Retinal pigment epithelial cell (primary cell): Measurements from ENCODE around the gene GRIK1.

Experiments
- DNase-seq: peaks from one replicate; pipeline ENCODE4 v3.0.0-alpha.2; 2010; ENCODE audit warnings: low read depth
- H3K4me3 ChIP-seq: 2 replicates; pipeline ENCODE4 v1.5.1; 2011; ENCODE audit warnings: mild to moderate bottlenecking, low read length, control low read depth, moderate library complexity
- CTCF ChIP-seq: conservative IDR thresholded peaks from 2 replicates; pipeline ENCODE4 v1.5.1; 2011; ENCODE audit warnings: low read depth, low read length, control low read depth, inconsistent platforms

Gene GRIK1

DNA sequence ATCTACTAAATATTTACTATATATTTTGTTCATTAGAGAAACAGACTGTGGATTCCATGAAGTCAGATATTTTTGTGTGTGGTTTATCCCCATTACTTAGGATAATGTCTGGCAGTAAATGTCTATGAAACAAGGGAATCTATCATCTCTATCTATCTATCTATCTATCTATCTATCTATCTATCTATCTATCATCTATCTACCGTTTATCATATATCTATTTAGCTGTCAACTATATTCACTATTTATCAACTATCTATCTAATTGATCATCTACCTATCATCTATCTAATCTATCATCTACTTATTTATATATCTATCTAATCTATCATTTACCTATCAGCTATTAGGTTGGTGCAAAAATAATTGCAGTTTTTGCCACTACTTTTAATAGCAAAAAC lies 255.7 kb downstream of the GRIK1 start:
- no peak for DNase-seq
- H3K4me3 ChIP-seq: no peak overlapping the region
- no peak for TF ChIP-seq CTCF

DNA sequence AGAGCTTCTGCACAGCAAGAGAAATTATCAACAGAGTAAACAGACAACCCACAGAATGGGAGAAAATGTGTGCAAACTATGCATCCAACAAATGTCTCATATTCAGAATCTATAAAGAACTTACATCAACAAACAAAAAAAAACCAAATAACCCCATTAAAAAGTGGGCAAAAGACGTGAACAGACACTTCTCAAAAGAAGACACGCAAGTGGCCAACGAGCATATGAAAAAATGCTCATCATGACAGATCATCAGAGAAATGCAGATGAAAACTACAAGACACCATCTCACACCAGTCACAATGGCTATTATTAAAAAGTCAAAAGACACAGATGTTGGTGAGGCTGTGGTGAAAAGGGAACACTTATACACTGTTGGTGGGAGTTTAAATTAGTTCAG lies 257.0 kb downstream of the GRIK1 start:
- no peak for DNase-seq
- H3K4me3 ChIP-seq: no peak overlapping the region
- no peak for TF ChIP-seq CTCF

DNA sequence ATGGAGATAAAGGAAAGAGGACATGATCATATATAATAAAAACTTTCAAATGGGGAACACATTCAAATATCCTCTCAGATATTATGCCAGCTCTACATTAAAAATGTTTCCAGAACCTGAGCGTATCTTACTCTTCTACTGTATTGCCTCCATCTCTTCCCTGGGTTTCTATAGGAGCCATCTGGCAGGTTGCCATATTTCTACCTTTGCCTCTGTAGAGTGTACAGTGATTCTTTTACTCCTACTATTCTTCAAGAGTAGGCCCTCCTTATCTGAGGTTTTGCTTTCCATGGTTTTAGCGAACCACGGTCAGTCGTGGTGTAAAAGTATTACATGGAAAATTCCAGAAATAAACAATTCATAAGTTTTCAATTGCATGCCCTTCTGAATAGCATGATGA lies 259.5 kb downstream of the GRIK1 start:
- no peak for DNase-seq
- no peak for TF ChIP-seq CTCF
- no peak overlapping the region for H3K4me3 ChIP-seq

DNA sequence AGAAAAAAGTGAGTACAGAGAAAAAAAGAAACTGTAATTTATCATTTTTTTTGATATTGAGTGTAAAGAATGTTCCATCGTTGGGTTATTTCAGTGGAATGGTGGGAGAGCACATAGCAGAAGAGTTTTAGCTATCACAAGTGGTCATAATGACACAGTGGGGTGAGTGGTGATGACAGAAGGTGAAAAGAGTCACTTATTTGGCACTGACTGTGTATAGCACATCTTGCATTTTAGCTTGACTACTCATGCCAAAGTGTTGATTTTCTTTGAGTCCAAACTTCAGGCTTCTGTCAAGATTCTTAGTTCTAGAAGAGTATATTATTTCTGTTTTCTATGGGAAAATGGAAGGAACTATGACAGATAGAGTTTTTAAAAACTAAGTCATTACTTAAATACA lies 261.2 kb downstream of the GRIK1 start:
- no peak for DNase-seq
- no peak overlapping the region for H3K4me3 ChIP-seq
- no peak for TF ChIP-seq CTCF

DNA sequence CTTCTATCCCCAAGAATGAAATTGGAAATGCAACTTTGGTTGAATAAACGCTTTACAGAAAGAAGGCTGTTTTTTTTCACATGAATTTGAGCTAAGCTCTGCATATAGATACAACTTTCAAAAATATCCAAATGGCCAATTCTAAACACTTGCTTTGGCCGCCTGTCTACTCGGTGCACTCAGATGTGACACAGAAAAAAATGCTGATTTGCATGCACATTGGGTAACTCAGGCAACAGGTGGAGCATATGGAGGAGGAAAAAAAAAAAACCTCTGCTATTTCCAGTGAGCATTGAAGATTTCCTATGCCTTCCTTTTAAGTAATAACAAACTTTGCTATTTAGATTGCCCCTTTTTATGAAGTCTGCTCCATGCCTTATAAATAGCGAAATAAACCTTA lies 262.5 kb downstream of the GRIK1 start:
- no peak overlapping the region for H3K4me3 ChIP-seq
- DNase-seq: no peak
- no peak for TF ChIP-seq CTCF

DNA sequence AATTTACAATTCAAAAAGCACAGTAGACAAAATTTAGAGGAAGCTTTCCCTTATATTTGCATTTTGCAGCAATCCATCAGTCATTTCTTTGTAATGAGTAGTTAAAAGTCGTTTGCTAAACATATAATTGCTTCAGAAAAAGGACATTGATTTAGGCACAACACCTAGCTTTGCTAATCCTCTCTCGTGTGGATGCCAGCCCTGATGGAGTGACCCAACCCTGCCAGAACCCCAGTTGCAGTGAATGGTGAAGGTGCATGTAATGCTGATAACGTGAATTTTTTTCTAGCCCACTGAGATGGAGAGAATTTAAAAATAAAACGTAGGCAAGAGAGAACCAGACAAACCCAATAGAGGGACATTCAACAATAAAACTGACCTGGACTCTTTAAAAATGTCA lies 263.4 kb downstream of the GRIK1 start:
- H3K4me3 ChIP-seq: no peak overlapping the region
- TF ChIP-seq CTCF: no peak
- DNase-seq: no peak

- H3K4me3 ChIP-seq: no peak overlapping the region
- no peak for DNase-seq
- no peak for TF ChIP-seq CTCF
Observed at GRCh38 chr21:29675451-29675850, 264.3 kb downstream of the GRIK1 start.
